Thyroid gland (tissue), 4 donors: ENCODE data around the gene LEMD1.

Experiments used
- CTCF ChIP-seq, 6 experiments: fragments of 200-600 bp in 3 of 6; fragments of 450-650 bp in 3 of 6; sonication (generic) in 3 of 6; IDR thresholded peaks; one replicate each; pipeline ENCODE4 v1.5.1; 2016 to 2019; ENCODE audit warnings: antibody characterized with exemption in 6 of 6, mild to moderate bottlenecking in 2 of 6, inconsistent platforms in 1 of 6, moderate library complexity in 1 of 6
- POLR2A ChIP-seq, 2 donors: fragments of 450-650 bp; IDR thresholded peaks; one replicate each; pipeline ENCODE4 v1.6.1; 2017; ENCODE audit warnings: antibody characterized with exemption in 2 of 2, mild to moderate bottlenecking in 2 of 2, moderate library complexity in 1 of 2

- TF ChIP-seq CTCF (IDR thresholded peaks at IDR 0.05) (no peak), POLR2A (IDR thresholded peaks at IDR 0.05) (no peak)
These were observed 39.3 kb downstream of the LEMD1 start for GRCh38 chr1:205382561-205382960.
